H1 (cell line): ENCODE measurements around the gene MBNL1. TPM values are rescaled to one million over a fixed set of nuclear protein-coding genes. Genes with fewer than 3 reads are reported as not detected.

Experiments used
- NANOG ChIP-seq: IDR thresholded peaks from 2 replicates; pipeline ENCODE4 v1.6.1; 2011; ENCODE audit warnings: low read length, low read depth, mild to moderate bottlenecking, inconsistent platforms; ENCODE audit not compliant: insufficient read depth, poor library complexity, severe bottlenecking
- SP2 ChIP-seq: IDR thresholded peaks from 2 replicates; pipeline ENCODE4 v1.6.1; 2012; ENCODE audit warnings: mild to moderate bottlenecking, low read length, inconsistent platforms
- polyA plus RNA-seq, 7 experiments: library from polyadenylated mRNA; depleted of rRNA in 3 of 7; stranded (reverse) in 5 of 7; unstranded in 2 of 7; fragments of >200 nt in 5 of 7; fragments of 200-250 nt in 2 of 7; gene quantifications; 1 replicate in 5 of 7; 2 replicates in 1 of 7; 4 replicates in 1 of 7; pipeline versions ENCODE4 v1.2.1 to v1.2.3, GENCODE V29; 2011 to 2013; ENCODE audit warnings: missing spikeins in 2 of 7, mixed read lengths in 2 of 7
- total RNA-seq: library from RNA; stranded (reverse); fragmentation: NEBNext Ultra II Directional; extraction: Animal tissue kit (Norgen Biotek cat#: 25700); gene quantifications from 2 replicates; pipeline ENCODE4 v1.2.1, GENCODE V29; 2021

MBNL1 gene
- total and polyA plus RNA-seq, 2 of the 8 experiments (the other 6 are each of a cell fraction or from before 2014, with no cell fraction given), result 5.0 to 16.4 TPM

DNA sequence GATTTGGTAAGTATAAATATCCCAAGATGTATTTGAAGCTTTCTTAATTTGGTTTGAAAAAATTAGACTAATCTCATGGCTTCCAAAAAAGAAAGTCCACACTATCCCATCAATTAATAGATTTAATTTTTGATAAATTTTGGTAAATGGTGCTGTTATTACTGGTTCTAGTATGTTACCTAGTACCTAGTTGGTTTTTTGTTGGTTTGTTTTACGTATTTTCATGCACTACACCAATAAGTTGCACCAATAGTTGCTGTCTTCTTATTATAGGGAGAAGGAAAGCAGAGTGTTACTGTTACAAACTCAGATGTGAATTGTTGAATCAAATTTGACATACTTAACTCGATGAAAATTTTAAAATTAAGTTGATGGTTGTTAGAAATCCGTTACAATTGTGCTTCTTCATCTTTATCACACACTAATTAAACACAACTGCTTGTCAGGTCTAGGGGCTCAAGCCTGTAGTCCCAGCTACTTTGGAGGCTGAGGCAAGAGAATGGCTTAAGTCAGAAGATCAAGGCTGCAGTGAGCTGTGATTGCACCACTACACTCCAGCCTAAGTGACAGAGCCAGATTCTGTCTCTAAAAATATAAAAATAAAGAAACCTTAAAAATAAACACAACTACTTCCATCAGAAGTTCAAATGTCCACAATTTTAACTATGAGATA lies 23.1 kb upstream of the MBNL1 start (continued):
- TF ChIP-seq NANOG (no peak), SP2 (no peak)
